ENCODE data around the gene PES1. TPM values are rescaled to one million over a fixed set of nuclear protein-coding genes. Genes with fewer than 3 reads are reported as not detected.
"Not testable (repeated sequence)": the region's sequence is repeated elsewhere in the genome, so short reads cannot be mapped to it uniquely, and the experiment has no call there.

The PES1 gene
- 100 to 1,000 TPM in 4 of 8 experiments, 10 to 100 TPM in 4; 78.6 to 142 (median 105) TPM for total RNA-seq

GRCh38 chr22:30591588-30592359 is at the start of gene PES1:
Gene PES1, minus strand, starts transcription at chr22:30591910. Its CDS starts 77 bp downstream, at chr22:30591833.
- in situ Hi-C loops (cut with MboI; ENCODE audit: low pct_unique_long_range_greater_than_20kb in 2 of 9, low sequenced_read_pairs in 9 of 9, unreplicated experiment in 9 of 9): no loop called here
- WGBS, 10 experiments: 0 to 2% (median 0%) methylated on average over 2 to 32 of the region's 49 CpGs; no CpG with 5 or more reads in 2 of the 10 experiments
- Histone ChIP-seq H3K4me3 (peak within 1 kb of the TSS; percentile 59 to 85 (median 75)), H3K4me1 (replicated peaks in 1 of 2) (peaks cover 6 to 7% of the 10 kb centered on the region in 2 donors), H3K27ac (peak within 1 kb of the TSS; percentile 97 to 98)
- ATAC-seq (replicated peaks in 6 of 8): peak; percentile 96 to 99 (median 96)

- Histone ChIP-seq H3K27ac (no peak overlapping the region), H3K4me3 (no peak overlapping the region), H3K4me1 (replicated peaks in 1 of 2) (peaks cover 15 to 19% of the 10 kb centered on the region in 2 donors)
- no peak for ATAC-seq (replicated peaks in 6 of 8)
- in situ Hi-C loops (cut with MboI; ENCODE audit: low pct_unique_long_range_greater_than_20kb in 2 of 9, low sequenced_read_pairs in 9 of 9, unreplicated experiment in 9 of 9): loop anchor here in 2 of 9 experiments (25.0 kb wide), 1 partner anchor 121 kb away; no protein-coding TSS in a partner anchor
- 80 to 100% (median 100%) methylated on average over 1 of the region's 4 CpGs; no CpG with 5 or more reads in 4 of the 10 experiments for WGBS, 10 experiments
Measured at GRCh38 chr22:30640839-30641430, 49.2 kb upstream of the PES1 start.

- Histone ChIP-seq H3K4me3 (no peak overlapping the region), H3K27ac (no peak overlapping the region), H3K4me1 (replicated peaks in 1 of 2) (peaks cover 15 to 19% of the 10 kb centered on the region in 2 donors)
- no peak for ATAC-seq (replicated peaks in 6 of 8)
- in situ Hi-C loops (cut with MboI; ENCODE audit: low pct_unique_long_range_greater_than_20kb in 2 of 9, low sequenced_read_pairs in 9 of 9, unreplicated experiment in 9 of 9): loop anchor here in 2 of 9 experiments (25.0 kb wide), 1 partner anchor 122 kb away; no protein-coding TSS in a partner anchor
- WGBS, 10 experiments: 20 to 100% (median 93%) methylated on average over 1 to 3 of the region's 4 CpGs; no CpG with 5 or more reads in 5 of the 10 experiments
Measured at GRCh38 chr22:30640361-30640760, 48.7 kb upstream of the PES1 start.

DNA sequence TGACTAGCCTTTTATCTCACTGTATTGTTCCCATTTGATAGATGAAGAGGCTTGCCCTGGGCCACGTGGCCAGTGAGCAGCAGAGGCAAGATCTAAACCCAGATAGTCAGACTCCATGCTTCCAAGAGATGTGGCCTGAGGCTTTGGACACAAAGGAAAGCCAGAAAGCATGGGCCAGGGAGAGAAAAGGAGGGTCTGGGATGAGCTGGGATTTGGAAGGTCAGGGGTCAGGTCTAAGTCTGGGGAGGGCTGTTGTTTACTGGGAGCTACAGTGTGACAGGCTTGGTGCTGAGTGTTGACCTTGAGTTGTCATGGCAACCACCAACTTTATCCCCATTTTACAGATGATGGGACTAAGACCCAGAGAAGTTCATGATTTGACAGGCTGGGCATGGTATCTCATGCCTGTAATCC is 46.0 kb upstream of the PES1 start:
- ATAC-seq (replicated peaks in 6 of 8): no peak
- Histone ChIP-seq H3K4me3 (no peak overlapping the region), H3K4me1 (replicated peaks in 1 of 2) (peaks cover 19 to 22% of the 10 kb centered on the region in 2 donors), H3K27ac (no peak overlapping the region)
- in situ Hi-C loops (cut with MboI; ENCODE audit: low pct_unique_long_range_greater_than_20kb in 2 of 9, low sequenced_read_pairs in 9 of 9, unreplicated experiment in 9 of 9): loop anchor here in 2 of 9 experiments (25.0 kb wide), 1 partner anchor 125 kb away; no protein-coding TSS in a partner anchor
- 0 to 33% (median 13%) methylated on average over 1 of the region's 1 CpG; no CpG with 5 or more reads in 7 of the 10 experiments for WGBS, 10 experiments

DNA sequence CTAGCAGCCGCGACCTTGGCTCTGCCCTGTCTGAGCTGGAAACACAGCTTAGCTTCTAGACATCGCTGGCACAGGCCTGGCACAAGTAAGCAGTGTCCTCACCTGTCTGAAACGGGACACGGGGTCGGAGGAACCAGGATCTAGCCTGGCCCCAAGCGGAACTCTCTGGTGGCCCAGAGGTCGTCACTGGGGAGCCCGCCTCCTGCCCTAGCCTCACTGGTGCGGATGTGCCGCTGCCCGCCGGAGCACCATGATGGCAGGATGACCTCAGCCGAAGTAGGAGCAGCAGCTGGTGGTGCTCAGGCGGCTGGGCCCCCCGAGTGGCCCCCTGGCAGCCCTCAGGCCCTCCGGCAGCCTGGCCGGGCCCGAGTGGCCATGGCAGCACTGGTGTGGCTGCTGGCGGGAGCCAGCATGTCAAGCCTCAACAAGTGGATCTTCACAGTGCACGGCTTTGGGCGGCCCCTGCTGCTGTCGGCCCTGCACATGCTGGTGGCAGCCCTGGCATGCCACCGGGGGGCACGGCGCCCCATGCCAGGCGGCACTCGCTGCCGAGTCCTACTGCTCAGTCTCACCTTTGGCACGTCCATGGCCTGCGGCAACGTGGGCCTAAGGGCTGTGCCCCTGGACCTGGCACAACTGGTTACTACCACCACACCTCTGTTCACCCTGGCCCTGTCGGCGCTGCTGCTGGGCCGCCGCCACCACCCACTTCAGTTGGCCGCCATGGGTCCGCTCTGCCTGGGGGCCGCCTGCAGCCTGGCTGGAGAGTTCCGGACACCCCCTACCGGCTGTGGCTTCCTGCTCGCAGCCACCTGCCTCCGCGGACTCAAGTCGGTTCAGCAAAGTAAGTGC is 44.7 kb upstream of the PES1 start:
- peak overlapping the region; percentile 31 to 49 (median 39) for H3K4me3 ChIP-seq
- WGBS, 10 experiments: 0 to 100% (median 73%) methylated on average over 1 to 4 of the region's 45 CpGs; no CpG with 5 or more reads in 5 of the 10 experiments
- peaks cover 19 to 22% of the 10 kb centered on the region in 2 donors for H3K4me1 ChIP-seq (replicated peaks in 1 of 2)
- in situ Hi-C loops (cut with MboI; ENCODE audit: low pct_unique_long_range_greater_than_20kb in 2 of 9, low sequenced_read_pairs in 9 of 9, unreplicated experiment in 9 of 9): loop anchor here in 2 of 9 experiments (25.0 kb wide), 1 partner anchor 126 kb away; no protein-coding TSS in a partner anchor
- H3K27ac ChIP-seq: no peak overlapping the region
- ATAC-seq (replicated peaks in 6 of 8): peak in 1 of 8 experiments; percentile 1

GRCh38 chr22:30635273-30636225 is 43.8 kb upstream of the PES1 start, which contains the start of gene SLC35E4:
Gene SLC35E4, plus strand, starts transcription at chr22:30635781. Its CDS starts 670 bp downstream, at chr22:30636451.
- peaks cover 19 to 22% of the 10 kb centered on the region in 2 donors for H3K4me1 ChIP-seq (replicated peaks in 1 of 2)
- ATAC-seq (replicated peaks in 6 of 8): peak; percentile 70 to 90 (median 83)
- WGBS, 10 experiments: 4 to 20% (median 4%) methylated on average over 1 to 14 of the region's 75 CpGs; no CpG with 5 or more reads in 7 of the 10 experiments
- in situ Hi-C loops (cut with MboI; ENCODE audit: low pct_unique_long_range_greater_than_20kb in 2 of 9, low sequenced_read_pairs in 9 of 9, unreplicated experiment in 9 of 9): loop anchor here in 2 of 9 experiments (25.0 kb wide), 1 partner anchor 127 kb away; no protein-coding TSS in a partner anchor
- peak within 1 kb of the TSS; percentile 31 to 49 (median 39) for H3K4me3 ChIP-seq
- peak within 1 kb of the TSS; percentile 62 to 68 for H3K27ac ChIP-seq

DNA sequence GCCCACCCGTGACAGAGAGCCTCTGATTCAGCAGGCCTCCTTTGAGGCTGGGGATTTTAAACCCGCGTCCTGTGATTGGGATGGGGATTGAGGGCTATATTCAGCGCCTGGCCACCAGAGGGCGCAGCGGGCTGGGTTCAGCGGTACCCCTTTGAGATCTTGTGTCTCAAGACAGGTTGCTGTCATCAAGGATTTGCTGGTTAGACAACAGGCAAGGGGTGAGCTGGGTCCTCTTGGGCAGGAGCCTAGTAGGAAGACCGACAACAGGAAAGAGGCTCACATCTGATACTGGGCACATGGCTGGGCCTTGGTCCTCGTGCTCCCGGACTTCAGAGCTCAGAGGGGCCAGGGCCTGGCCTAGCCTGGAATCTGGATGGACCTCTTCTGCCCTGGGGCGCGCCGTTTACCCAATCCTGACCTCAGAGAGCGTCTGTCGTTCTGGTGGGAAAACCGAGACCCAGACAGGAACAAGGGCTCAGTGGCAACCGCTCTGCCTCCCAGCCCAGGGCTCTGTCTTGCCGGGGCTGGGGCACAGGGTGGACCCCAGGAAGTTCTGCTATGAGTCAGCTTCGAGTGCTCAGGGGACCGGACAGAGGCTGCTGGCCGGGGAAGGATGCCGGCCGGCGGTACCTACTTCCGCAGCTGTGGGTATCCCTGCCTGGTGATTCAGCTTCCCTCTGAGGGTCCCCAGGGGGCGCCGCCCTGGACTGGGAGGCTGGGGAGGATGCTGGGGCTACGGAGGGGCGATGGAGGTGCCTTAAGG is 42.9 kb upstream of the PES1 start:
- WGBS, 10 experiments: 0 to 40% (median 0%) methylated on average over 1 to 7 of the region's 29 CpGs; no CpG with 5 or more reads in 2 of the 10 experiments
- in situ Hi-C loops (cut with MboI; ENCODE audit: low pct_unique_long_range_greater_than_20kb in 2 of 9, low sequenced_read_pairs in 9 of 9, unreplicated experiment in 9 of 9): loop anchor here in 3 of 9 experiments (5.0 to 25.0 kb wide), 2 partner anchors 123 to 128 kb away; no protein-coding TSS in a partner anchor
- H3K4me1 ChIP-seq (replicated peaks in 1 of 2): peaks cover 17 to 22% of the 10 kb centered on the region in 2 donors
- peak; percentile 57 to 68 (median 62) for ATAC-seq (replicated peaks in 6 of 8)
- peak overlapping the region; percentile 62 to 68 for H3K27ac ChIP-seq
- peak overlapping the region; percentile 31 to 49 (median 39) for H3K4me3 ChIP-seq

GRCh38 chr22:30631469-30631868 is 39.8 kb upstream of the PES1 start:
- not testable (repeated sequence) for ATAC-seq (replicated peaks in 6 of 8); H3K4me3 ChIP-seq; H3K27ac ChIP-seq
- no CpG with 5 or more reads among the region's 31 CpGs for WGBS, 10 experiments
- peaks cover 5 to 12% of the 10 kb centered on the region in 2 donors for H3K4me1 ChIP-seq (replicated peaks in 1 of 2)
- in situ Hi-C loops (cut with MboI; ENCODE audit: low pct_unique_long_range_greater_than_20kb in 2 of 9, low sequenced_read_pairs in 9 of 9, unreplicated experiment in 9 of 9): loop anchor here in 3 of 9 experiments (5.0 to 25.0 kb wide), 2 partner anchors 126 to 131 kb away; no protein-coding TSS in a partner anchor

- H3K4me3 ChIP-seq: no peak overlapping the region
- in situ Hi-C loops (cut with MboI; ENCODE audit: low pct_unique_long_range_greater_than_20kb in 2 of 9, low sequenced_read_pairs in 9 of 9, unreplicated experiment in 9 of 9): loop anchor here in 2 of 9 experiments (25.0 kb wide), 1 partner anchor 134 kb away; no protein-coding TSS in a partner anchor
- H3K4me1 ChIP-seq (replicated peaks in 1 of 2): no peaks in the 10 kb centered on the region
- ATAC-seq (replicated peaks in 6 of 8): peak in 3 of 8 experiments; percentile 54 to 67 (median 58)
- H3K27ac ChIP-seq: no peak overlapping the region
- WGBS, 10 experiments: 60 to 100% methylated on average over 1 of the region's 4 CpGs; no CpG with 5 or more reads in 8 of the 10 experiments
Measured at GRCh38 chr22:30628491-30628890, 36.8 kb upstream of the PES1 start.

- H3K27ac ChIP-seq: no peak overlapping the region
- no peak for ATAC-seq (replicated peaks in 6 of 8)
- no peak overlapping the region for H3K4me3 ChIP-seq
- WGBS, 10 experiments: 20 to 100% (median 88%) methylated on average over 1 to 4 of the region's 5 CpGs; no CpG with 5 or more reads in 2 of the 10 experiments
- no peaks in the 10 kb centered on the region for H3K4me1 ChIP-seq (replicated peaks in 1 of 2)
- in situ Hi-C loops (cut with MboI; ENCODE audit: low pct_unique_long_range_greater_than_20kb in 2 of 9, low sequenced_read_pairs in 9 of 9, unreplicated experiment in 9 of 9): loop anchor here in 2 of 9 experiments (25.0 kb wide), 1 partner anchor 135 kb away; no protein-coding TSS in a partner anchor
Measured at GRCh38 chr22:30627471-30627870, 35.8 kb upstream of the PES1 start.
